H9 (cell line): Measurements from ENCODE around the gene NTSR1. TPM values are rescaled to one million over a fixed set of nuclear protein-coding genes. Genes with fewer than 3 reads are reported as not detected.

Experiments used
- DNase-seq: peaks from one replicate; pipeline ENCODE4 v3.0.0-alpha.2; 2017
- H2AFZ ChIP-seq: one replicate; pipeline ENCODE4 v1.6.1; 2013; ENCODE audit warnings: mild to moderate bottlenecking, low read length, control low read depth, moderate library complexity
- H2AK5ac ChIP-seq: 2 replicates; pipeline ENCODE4 v1.6.1; 2013; ENCODE audit warnings: low read length, control low read depth, mixed read lengths; ENCODE audit not compliant: insufficient read length
- H2BK120ac ChIP-seq: one replicate; pipeline ENCODE4 v1.6.1; 2013; ENCODE audit warnings: low read depth, mild to moderate bottlenecking, low read length, control low read depth, inconsistent platforms; ENCODE audit not compliant: poor library complexity, severe bottlenecking
- H2BK12ac ChIP-seq: 2 replicates; pipeline ENCODE4 v1.6.1; 2013; ENCODE audit warnings: low read length, control low read depth, mixed read lengths, low read depth; ENCODE audit not compliant: insufficient read length
- H2BK15ac ChIP-seq: 2 replicates; pipeline ENCODE4 v1.6.1; 2013; ENCODE audit warnings: low read depth, low read length, control low read depth
- H2BK20ac ChIP-seq: one replicate; pipeline ENCODE4 v1.6.1; 2013; ENCODE audit warnings: low read depth, mild to moderate bottlenecking, low read length, control low read depth, inconsistent platforms; ENCODE audit not compliant: poor library complexity, severe bottlenecking
- H2BK5ac ChIP-seq: 2 replicates; pipeline ENCODE4 v1.6.1; 2013; ENCODE audit warnings: low read length, control low read depth, mixed read lengths; ENCODE audit not compliant: insufficient read length
- H3K14ac ChIP-seq: 2 replicates; pipeline ENCODE4 v1.6.1; 2013; ENCODE audit warnings: low read length, control low read depth; ENCODE audit not compliant: insufficient read depth
- H3K18ac ChIP-seq: 2 replicates; pipeline ENCODE4 v1.6.1; 2013; ENCODE audit warnings: low read depth, mild to moderate bottlenecking, mixed read lengths, low read length, control low read depth; ENCODE audit not compliant: insufficient read length
- H3K23ac ChIP-seq: 2 replicates; pipeline ENCODE4 v1.6.1; 2013; ENCODE audit warnings: low read length, control low read depth, mixed read lengths, low read depth; ENCODE audit not compliant: insufficient read length
- H3K23me2 ChIP-seq: 2 replicates; pipeline ENCODE4 v1.6.1; 2013; ENCODE audit warnings: low read depth, mild to moderate bottlenecking, mixed read lengths, low read length, control low read depth; ENCODE audit not compliant: insufficient read length, poor library complexity, severe bottlenecking
- H3K27ac ChIP-seq: 2 replicates; pipeline ENCODE4 v1.5.1; 2013; ENCODE audit warnings: low read length, control low read depth, mixed read lengths, low read depth; ENCODE audit not compliant: insufficient read length
- H3K27me3 ChIP-seq: 2 replicates; pipeline ENCODE4 v1.6.1; 2013; ENCODE audit warnings: low read length, control low read depth, inconsistent platforms; ENCODE audit not compliant: insufficient read depth
- H3K4ac ChIP-seq: 2 replicates; pipeline ENCODE4 v1.6.1; 2013; ENCODE audit warnings: low read depth, mild to moderate bottlenecking, control low read depth, inconsistent platforms, low read length, moderate library complexity
- H3K4me1 ChIP-seq: 2 replicates; pipeline ENCODE4 v1.6.1; 2013; ENCODE audit warnings: low read length, control low read depth, inconsistent platforms; ENCODE audit not compliant: insufficient read depth
- H3K4me2 ChIP-seq: 2 replicates; pipeline ENCODE4 v1.6.1; 2013; ENCODE audit warnings: low read length, control low read depth, mixed read lengths; ENCODE audit not compliant: insufficient read length, insufficient read depth
- H3K56ac ChIP-seq: 2 replicates; pipeline ENCODE4 v1.6.1; 2013; ENCODE audit warnings: low read depth, mild to moderate bottlenecking, mixed read lengths, low read length, control low read depth; ENCODE audit not compliant: insufficient read length
- H3K79me1 ChIP-seq: 2 replicates; pipeline ENCODE4 v1.6.1; 2013; ENCODE audit warnings: low read depth, mild to moderate bottlenecking, moderate library complexity, low read length, control low read depth, inconsistent platforms; ENCODE audit not compliant: insufficient read depth, poor library complexity, severe bottlenecking
- H3K79me2 ChIP-seq: 2 replicates; pipeline ENCODE4 v1.6.1; 2013; ENCODE audit warnings: low read length, control low read depth, inconsistent platforms; ENCODE audit not compliant: insufficient read depth
- H3K9ac ChIP-seq: 2 replicates; pipeline ENCODE4 v1.6.1; 2013; ENCODE audit warnings: low read length, control low read depth, mixed read lengths; ENCODE audit not compliant: insufficient read length; ENCODE audit errors: extremely low read depth
- H3K9me3 ChIP-seq: one replicate; pipeline ENCODE4 v1.6.1; 2013; ENCODE audit warnings: low read depth, low read length, inconsistent platforms; ENCODE audit not compliant: control insufficient read depth
- H3T11ph ChIP-seq: one replicate; pipeline ENCODE4 v1.6.1; 2013; ENCODE audit warnings: mild to moderate bottlenecking, low read length, control low read depth, inconsistent platforms
- H4K20me1 ChIP-seq: one replicate; pipeline ENCODE4 v1.6.1; 2013; ENCODE audit not compliant: control insufficient read depth, insufficient read length, insufficient read depth
- H4K5ac ChIP-seq: 2 replicates; pipeline ENCODE4 v1.6.1; 2013; ENCODE audit warnings: low read depth, mild to moderate bottlenecking, mixed read lengths, low read length, control low read depth; ENCODE audit not compliant: insufficient read length
- H4K8ac ChIP-seq: replicated peaks from 2 replicates; pipeline ENCODE4 v1.6.1; 2013; ENCODE audit warnings: low read length, control low read depth, mixed read lengths, low read depth; ENCODE audit not compliant: insufficient read length
- H4K91ac ChIP-seq: 2 replicates; pipeline ENCODE4 v1.6.1; 2013; ENCODE audit warnings: low read depth, mild to moderate bottlenecking, moderate library complexity, mixed read lengths, low read length, control low read depth; ENCODE audit not compliant: insufficient read length
- H3K27ac Mint-ChIP-seq, 3 experiments: 2 replicates in 2 of 3; 3 replicates in 1 of 3; pipeline ENCODE4 v1.8.0; 2020 to 2021; ENCODE audit warnings: mixed read lengths in 3 of 3, mild to moderate bottlenecking in 1 of 3, moderate library complexity in 1 of 3
- H3K27me3 Mint-ChIP-seq: 2 replicates; pipeline ENCODE4 v1.8.0; 2021; ENCODE audit warnings: low read depth, mild to moderate bottlenecking, moderate library complexity, mixed read lengths
- H3K36me3 Mint-ChIP-seq, 3 experiments: 2 replicates in 2 of 3; 3 replicates in 1 of 3; pipeline ENCODE4 v1.8.0; 2020 to 2021; ENCODE audit warnings: low read depth in 3 of 3, mixed read lengths in 3 of 3; ENCODE audit not compliant: insufficient read depth in 1 of 3
- H3K4me1 Mint-ChIP-seq, 2 experiments: 2 replicates each; pipeline ENCODE4 v1.8.0; 2020; ENCODE audit warnings: mixed read lengths in 2 of 2
- H3K4me3 Mint-ChIP-seq, 2 experiments: 2 replicates in 1 of 2; 3 replicates in 1 of 2; pipeline ENCODE4 v1.8.0; 2020 to 2021; ENCODE audit warnings: mild to moderate bottlenecking in 2 of 2, mixed read lengths in 2 of 2, moderate library complexity in 1 of 2
- H3K9me3 Mint-ChIP-seq, 2 experiments: 2 replicates in 1 of 2; 3 replicates in 1 of 2; pipeline ENCODE4 v1.8.0; 2020; ENCODE audit warnings: mild to moderate bottlenecking in 2 of 2, mixed read lengths in 2 of 2, moderate library complexity in 1 of 2
- WGBS: extraction: QIAGEN DNeasy Blood & Tissue Kit; methylation state at CpG from one replicate; pipeline ENCODE4 v1.1.7; 2013; ENCODE audit warnings: missing lambda C conversion rate, low lambda C conversion rate, mixed read lengths; ENCODE audit not compliant: insufficient read length; ENCODE audit errors: extremely low coverage; 5-methylcytosine and 5-hydroxymethylcytosine counted together
- total RNA-seq: library from RNA; stranded (reverse); gene quantifications from 2 replicates; pipeline ENCODE4 v1.2.1, GENCODE V29; 2021
- TF ChIP-seq, protein P1 (sequence below): fragments of 200-600 bp; sonication (generic); conservative IDR thresholded peaks from 3 replicates; pipeline ENCODE4 v1.8.0; 2021; ENCODE audit warnings: antibody characterized with exemption, mild to moderate bottlenecking

The NTSR1 gene
- total RNA-seq, 1 experiment from 2014 or later = 0.11 TPM

DNA sequence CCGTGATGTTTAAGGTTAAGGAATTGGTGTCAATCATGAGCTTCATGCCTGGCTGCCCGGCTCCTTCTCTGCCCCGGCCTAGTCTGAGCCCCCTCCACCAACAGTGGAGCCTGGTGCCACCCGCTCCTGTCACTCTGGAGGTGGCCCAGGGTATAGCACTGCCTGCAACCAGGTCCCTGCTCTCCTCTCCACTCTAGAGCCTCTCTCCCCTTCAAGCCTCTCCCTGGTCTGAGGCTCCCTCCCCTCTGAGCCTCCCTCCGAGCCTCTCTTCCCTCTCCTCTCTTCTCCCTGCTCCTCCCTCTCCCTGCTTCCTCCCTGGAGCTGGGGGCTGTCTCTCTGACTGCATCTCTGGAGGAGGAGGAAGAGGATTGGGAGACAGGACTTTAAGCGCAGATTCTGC lies 56.4 kb downstream of the NTSR1 start:
- H3K27me3 Mint-ChIP-seq = peaks cover 8% of the 10 kb centered on the region
- no peaks in the 10 kb centered on the region for H3K4me1 ChIP-seq
- H4K91ac ChIP-seq = no peak overlapping the region
- no peak overlapping the region for H3T11ph ChIP-seq
- H3K27ac ChIP-seq = no peak overlapping the region
- TF ChIP-seq, protein P1, sequence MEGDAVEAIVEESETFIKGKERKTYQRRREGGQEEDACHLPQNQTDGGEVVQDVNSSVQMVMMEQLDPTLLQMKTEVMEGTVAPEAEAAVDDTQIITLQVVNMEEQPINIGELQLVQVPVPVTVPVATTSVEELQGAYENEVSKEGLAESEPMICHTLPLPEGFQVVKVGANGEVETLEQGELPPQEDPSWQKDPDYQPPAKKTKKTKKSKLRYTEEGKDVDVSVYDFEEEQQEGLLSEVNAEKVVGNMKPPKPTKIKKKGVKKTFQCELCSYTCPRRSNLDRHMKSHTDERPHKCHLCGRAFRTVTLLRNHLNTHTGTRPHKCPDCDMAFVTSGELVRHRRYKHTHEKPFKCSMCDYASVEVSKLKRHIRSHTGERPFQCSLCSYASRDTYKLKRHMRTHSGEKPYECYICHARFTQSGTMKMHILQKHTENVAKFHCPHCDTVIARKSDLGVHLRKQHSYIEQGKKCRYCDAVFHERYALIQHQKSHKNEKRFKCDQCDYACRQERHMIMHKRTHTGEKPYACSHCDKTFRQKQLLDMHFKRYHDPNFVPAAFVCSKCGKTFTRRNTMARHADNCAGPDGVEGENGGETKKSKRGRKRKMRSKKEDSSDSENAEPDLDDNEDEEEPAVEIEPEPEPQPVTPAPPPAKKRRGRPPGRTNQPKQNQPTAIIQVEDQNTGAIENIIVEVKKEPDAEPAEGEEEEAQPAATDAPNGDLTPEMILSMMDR = no peak; the same call in 2 of the 3 replicates
- H3K9ac ChIP-seq = no peak overlapping the region
- no peaks in the 10 kb centered on the region for H3K79me1 ChIP-seq
- DNase-seq = no peak
- no peak overlapping the region for H3K27ac Mint-ChIP-seq
- no CpG with 5 or more reads among the region's 6 CpGs for WGBS
- H4K8ac ChIP-seq = no peak overlapping the region
- H3K9me3 ChIP-seq = no peaks in the 10 kb centered on the region
- no peak overlapping the region for H2BK5ac ChIP-seq
- no peak overlapping the region for H2BK12ac ChIP-seq
- no peak overlapping the region for H3K14ac ChIP-seq
- H3K4me2 ChIP-seq = no peak overlapping the region
- no peak overlapping the region for H4K5ac ChIP-seq
- H3K4me3 Mint-ChIP-seq = no peak overlapping the region
- H3K4me1 Mint-ChIP-seq = peaks cover 2 to 12% of the 10 kb centered on the region in 2 experiments; a peak in 3 of 4 replicates
- no peaks in the 10 kb centered on the region for H3K23me2 ChIP-seq
- no peak overlapping the region for H2BK20ac ChIP-seq
- H2AK5ac ChIP-seq = no peak overlapping the region
- no peak overlapping the region for H3K4ac ChIP-seq
- H3K79me2 ChIP-seq = no peaks in the 10 kb centered on the region
- no peak overlapping the region for H3K18ac ChIP-seq
- H2BK15ac ChIP-seq = no peak overlapping the region
- H2BK120ac ChIP-seq = no peak overlapping the region
- no peaks in the 10 kb centered on the region; a peak in 1 of 5 replicates for H3K9me3 Mint-ChIP-seq
- no peak overlapping the region for H3K56ac ChIP-seq
- no peaks in the 10 kb centered on the region for H4K20me1 ChIP-seq
- H3K36me3 Mint-ChIP-seq = no peaks in the 10 kb centered on the region
- H2AFZ ChIP-seq = no peak overlapping the region
- H3K23ac ChIP-seq = no peak overlapping the region
- H3K27me3 ChIP-seq = no peaks in the 10 kb centered on the region
